Embryonic facial prominence (tissue), 1 donor: ENCODE results near the gene ORC5.
"Not testable (repeated sequence)": the region's sequence is repeated elsewhere in the genome, so short reads cannot be mapped to it uniquely, and the experiment has no call there.

Experiments used
- DNase-seq: peaks from one replicate; pipeline ENCODE4 v3.0.0-alpha.2; 2016; ENCODE audit errors: extremely low spot score

The ORC5 gene

DNA sequence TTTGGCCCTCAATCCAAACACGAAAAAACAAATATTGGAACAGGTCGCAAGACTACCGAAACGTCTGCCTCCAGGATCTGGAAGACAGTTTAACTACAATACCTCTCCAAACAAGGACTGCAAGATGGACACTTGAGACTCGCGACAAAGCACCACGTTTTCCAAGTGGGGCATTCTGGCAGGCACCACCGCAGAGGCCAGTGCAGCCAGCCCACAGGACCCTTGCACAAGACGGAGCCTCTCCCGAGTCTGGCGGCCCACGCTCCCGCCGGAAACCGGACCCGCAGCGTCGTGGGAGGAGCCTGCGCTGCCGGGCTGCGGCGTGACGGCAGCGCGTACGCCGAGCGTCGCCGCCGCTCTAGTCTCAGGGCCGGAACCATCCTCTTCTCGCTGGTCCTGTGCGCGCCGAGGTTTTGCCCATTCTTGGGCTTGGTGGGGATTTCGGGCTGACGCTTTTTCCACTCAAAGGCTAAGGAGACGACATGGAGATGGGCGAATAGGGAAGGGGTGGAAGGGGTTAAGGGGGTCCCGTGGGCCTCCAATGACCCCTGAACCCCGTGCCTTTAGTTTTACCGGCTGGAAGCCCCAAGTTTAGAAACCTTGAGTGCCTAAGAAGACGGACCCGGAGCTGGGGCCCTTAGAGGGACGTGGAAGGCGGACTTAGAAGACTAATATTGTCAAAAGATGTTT, at the start of gene ORC5:
Gene ORC5 (minus strand): TSS at position 283 of the 690 bp plus-strand sequence. CDS start 109 bp downstream, at position 174.
- DNase-seq = peak; percentile 66

- DNase-seq = no peak
Observed at GRCh38 chr7:104255616-104256015, 47.8 kb upstream of the ORC5 start.

- DNase-seq = no peak
Observed at GRCh38 chr7:104255194-104255593, 47.4 kb upstream of the ORC5 start.

DNA sequence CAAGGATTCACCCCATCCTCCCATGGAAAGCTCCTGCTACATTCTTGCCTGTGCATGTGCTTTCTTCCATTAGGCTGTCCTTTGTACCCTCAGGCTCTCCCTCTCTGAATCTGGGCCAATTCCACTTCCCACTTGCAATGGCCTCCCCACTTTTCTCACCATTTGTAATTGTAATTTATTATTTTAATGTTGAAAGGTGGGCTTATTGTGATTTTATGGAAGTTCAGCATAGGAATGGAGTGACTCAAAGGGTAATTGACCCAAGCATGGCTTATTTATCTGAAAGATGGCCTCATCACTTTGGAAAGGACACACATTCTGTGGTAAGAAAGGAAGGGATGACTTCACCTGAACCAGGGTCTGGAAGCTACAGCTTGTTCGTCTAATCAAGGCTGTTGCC, 46.9 kb upstream of the ORC5 start:
- DNase-seq = no peak

GRCh38 chr7:104252409-104253134, 44.8 kb upstream of the ORC5 start:
- no peak for DNase-seq

DNA sequence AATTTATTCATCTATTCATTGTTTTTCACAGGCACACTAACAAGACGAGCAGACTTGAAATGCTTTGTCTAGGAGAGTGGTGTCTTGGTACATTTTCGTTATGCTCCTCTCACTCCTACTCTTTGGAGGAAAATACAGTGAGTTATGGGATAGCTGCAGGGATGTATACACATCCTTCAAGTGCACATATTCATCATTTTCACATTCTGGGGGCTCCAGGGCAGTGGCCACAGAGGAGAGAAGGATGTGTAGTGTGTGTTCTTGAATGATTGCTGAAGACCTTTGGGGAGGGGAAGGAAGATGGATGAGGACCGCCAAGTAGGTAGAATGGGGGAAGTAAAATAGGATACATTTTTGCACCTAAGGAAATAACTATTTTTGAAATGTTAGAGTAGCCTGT, 34.8 kb upstream of the ORC5 start:
- no peak for DNase-seq

DNA sequence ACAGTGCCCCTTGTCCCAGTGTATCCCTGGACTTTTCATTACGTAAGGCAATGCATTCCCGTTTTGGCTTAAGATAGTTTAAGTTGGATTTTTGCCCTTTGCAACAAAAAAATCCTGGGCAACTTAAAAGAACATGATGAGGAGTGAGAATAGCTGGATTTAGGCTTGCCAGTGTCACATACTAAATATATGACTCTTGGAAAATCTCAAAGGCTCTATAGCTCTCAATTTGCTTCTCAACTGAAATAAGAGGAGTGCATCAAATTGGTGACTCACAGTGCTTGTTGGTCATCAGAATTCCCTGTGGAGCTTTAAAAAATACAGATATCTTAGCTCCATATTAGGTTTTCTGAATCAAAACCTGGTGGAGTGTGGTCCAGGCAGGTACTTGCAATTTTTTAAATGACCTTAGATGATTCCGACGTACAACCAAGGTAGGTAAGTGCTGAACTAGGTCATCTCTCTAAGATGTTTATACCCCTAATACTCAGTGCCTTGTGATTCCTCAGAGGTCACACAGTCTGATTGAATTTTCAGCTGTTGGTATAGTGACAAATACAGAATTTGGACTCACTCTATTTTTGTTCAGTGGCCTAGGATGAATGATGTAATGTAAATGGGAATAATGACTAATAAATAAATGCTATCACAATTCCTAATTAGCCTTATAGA, 33.9 kb upstream of the ORC5 start:
- DNase-seq = no peak

- no peak for DNase-seq
Observed at GRCh38 chr7:104241135-104241534, 33.3 kb upstream of the ORC5 start.

DNA sequence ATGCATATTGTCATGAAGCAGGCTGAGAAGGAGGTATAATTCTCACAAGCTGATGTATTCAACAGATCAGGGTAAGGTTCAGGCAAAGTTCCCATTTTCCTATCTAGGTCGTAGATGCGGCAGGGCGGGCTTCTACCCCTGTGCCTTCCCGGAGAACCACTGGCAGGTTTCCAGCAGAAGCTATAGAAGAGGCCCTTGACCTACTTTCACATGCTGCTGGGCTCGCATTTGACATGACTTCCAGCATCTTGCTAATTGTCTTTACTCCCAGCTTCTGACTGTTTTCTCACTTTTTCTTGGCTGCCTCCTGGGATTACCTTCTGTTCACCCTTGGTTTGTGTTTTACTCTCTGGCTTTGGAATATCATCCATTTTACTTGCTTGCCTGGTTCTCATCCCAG, 32.6 kb upstream of the ORC5 start:
- no peak for DNase-seq

GRCh38 chr7:104234990-104235389, 27.2 kb upstream of the ORC5 start:
- not testable (repeated sequence) for DNase-seq

DNA sequence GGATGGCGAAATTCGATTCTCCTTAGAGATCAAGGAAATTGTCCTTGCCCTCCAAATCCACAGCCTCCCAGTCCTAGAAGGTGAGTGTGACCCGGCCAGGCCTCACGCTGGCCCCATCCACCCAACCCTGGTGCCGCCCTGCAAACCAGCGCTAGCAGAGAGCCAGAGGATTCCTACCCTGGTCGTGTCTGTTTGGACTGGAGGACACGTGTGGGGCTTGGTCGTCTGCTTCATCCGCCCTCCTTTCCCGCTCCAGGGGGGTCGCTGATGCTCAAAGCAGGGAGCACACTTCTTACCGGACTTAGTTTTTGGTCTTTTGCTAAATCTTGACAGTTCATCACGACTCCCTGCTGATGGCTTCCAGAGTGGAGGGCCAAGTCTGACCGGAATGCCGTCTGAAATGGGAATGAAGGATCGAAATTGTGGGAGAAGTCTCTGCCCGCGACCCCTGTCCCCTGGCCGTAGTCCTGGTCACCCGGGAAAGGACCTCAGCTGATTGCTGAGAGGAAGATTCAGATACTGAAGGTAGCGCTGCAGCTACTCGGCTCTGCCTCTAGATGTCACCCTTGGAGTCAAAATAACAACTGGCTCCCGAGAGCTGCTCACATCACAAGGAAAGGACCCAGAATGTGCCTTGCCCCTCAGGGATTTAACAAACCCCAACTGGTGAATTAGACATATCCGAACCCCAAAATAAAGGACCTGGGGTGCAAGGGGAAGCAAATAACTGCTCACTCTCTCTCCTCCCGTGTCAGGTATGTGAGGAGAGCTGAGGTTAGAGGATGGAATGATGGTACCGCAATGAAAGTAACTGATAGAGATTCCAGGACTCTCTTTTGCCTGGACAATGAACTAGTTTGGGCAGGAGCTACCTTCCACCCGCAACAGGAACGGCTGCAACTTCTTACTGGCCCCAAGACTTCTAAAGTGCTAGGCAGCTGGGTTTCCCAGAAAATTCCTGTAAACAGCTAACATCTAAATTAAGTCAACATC, 23.5 kb upstream of the ORC5 start:
- no peak for DNase-seq

DNA sequence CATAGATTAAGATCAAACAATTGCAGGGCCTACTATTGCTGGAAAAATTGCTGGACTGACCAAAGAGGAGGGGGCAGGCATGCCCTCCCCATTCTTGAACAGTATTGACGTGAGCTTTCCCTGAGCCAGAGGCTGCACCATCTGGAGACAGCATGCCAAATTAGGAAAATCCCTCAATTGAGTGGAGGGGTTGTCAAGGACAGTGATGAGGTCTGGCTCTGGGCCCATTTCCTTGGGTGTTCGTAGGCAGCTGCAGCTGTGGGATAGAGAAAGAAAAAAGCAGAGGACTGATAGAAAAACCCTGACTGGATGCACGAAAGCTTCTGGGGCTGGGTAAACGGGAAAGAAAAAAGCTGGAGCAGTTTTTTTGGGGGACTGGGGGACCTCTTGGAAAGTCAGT, 22.8 kb upstream of the ORC5 start:
- no peak for DNase-seq

DNA sequence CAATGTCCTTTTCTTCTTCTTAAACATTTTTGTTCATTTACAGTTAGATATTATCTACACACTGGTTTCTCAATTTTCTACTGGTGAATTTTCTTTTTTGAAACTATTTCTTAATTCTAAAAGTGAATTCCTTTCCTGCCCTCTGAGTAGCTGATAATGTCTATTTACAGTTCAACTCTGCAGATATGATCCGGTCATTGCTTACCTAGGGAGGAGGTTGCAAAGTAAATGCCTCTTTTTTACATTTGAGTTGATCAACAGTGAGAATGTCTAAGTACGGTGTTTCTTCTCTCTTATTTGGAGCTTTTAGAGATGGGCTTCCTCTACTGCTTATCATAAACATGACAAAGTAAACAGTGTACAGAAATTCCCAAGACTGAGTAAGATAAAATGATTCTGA, 20.6 kb upstream of the ORC5 start:
- no peak for DNase-seq

DNA sequence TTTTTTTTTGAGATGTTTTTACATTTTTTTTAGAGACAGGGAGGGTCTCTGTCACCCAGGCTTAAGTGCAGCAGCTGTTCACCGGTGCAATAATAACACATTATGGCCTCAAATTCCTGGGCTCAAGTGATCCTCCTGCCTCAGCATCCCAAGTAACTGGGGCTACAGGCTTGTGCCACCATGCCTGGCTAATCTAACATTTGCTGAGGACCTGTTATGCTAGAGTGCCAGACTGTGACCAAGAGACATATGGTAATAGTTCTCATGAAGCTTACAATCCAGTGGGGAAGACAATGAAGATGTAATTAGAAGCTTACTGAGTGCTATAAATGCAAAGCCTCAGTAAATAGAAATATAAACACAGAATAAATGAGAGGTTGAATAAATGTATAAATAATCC, 17.6 kb upstream of the ORC5 start:
- no peak for DNase-seq

- no peak for DNase-seq
Observed at GRCh38 chr7:104217620-104218019, 9.8 kb upstream of the ORC5 start.

GRCh38 chr7:104209063-104209462, 1.2 kb upstream of the ORC5 start:
- DNase-seq = no peak

DNA sequence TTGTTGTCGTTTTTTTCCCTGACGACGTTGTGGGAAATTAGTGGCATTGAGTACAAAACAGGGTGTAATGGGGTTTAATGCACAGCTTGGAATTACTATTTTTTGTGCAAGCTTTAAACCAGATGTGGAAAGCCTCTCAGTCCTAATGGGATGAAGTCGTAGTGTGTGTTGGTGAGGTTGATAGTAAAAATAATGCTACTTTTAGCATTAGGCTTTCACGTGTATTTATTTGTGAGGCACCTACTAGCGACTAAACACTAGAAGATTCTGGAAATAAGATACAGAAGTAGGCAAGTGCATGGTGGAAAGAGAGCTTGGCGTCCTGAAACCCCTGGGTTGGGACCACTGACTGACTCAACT, 588 bp upstream of the ORC5 start:
- DNase-seq = peak; percentile 14

DNA sequence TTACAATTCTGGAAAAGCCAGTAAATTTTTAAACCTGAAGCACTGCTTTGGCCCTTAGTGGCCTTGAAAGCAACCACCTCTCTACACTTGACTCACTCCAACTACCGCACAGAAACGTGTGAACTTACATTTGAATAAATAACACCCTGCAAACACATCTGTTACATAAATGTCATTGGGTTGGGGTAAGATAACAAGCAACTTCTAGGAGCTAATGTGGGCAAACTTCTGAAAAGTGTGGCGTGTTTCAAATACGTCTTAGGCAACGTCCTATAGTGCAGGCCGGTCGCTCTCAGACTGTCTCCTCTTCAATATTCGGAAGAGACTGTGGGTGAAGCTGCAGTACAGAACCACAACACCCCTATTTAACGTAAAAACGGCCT, 474 bp downstream of the ORC5 start:
- DNase-seq = no peak

DNA sequence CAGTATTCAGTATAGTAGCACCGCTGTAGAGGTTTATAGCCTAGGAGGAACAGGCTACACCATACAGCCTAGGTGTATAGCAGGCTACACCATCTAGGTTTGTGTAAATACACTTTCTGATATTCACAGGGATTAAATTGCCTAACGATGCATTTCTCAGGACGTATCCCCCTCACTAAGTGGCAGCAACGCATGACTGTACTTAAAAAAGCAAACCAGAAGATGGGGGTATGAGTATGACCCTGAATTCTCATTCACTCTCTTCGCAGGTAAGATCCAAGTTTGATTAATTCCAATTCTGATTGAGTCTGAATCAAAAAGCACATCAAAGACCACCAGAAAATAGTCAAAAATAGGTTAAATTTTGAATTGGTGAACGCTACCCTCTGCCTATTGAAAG, 972 bp downstream of the ORC5 start:
- DNase-seq = no peak

DNA sequence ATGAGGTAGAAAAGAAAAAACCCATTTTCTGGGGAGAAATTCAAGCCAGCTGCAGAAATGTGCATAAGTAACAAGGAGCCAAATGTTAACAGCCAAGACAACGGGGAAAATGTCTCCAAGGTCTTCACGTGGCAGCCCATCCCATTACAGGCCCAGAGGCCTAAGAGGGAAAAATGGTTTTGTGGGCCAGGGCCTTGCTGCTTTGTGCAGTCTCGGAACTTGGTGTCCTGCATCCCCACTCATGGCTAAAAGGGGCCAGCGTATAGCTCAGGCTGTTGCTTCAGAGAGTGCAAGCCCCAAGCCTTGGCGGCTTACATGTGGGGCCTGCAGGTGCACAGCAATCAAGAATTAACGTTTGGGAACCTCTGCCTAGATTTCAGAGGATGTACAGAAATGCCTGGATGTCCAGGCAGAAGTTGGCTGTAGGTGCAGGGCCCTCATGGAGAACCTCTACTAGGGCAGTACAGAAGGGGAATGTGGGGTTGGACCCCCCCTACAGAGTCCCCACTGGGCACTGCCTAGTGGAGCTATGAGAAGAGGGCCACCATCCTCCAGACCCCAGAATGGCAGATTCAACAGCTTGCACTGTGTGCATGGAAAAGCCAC, 9.0 kb downstream of the ORC5 start:
- DNase-seq = no peak

DNA sequence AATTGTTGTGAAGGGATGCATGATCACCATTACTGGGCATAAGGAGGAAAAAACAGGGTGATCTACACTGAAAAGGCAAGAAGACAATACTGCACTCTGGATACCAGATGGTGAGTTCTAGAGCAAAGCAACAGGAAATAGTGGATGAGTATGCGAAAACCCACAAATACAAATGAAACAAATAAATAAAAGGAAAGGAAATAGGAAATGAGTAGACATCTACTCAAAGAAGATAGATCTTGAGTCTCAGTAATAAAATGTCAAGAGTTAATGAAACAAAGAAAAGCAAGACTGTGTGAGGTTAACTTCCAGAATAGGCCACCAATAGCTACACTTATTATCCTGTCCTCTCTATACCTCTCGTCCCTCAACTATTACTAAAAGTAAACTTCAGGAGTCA, 11.7 kb downstream of the ORC5 start:
- no peak for DNase-seq
